ENCODE results near the gene SOX21. TPM values are rescaled to one million over a fixed set of nuclear protein-coding genes. Genes with fewer than 3 reads are reported as not detected.

The SOX21 gene
- total RNA-seq, 1 donor from 2014 or later = not detected

DNA sequence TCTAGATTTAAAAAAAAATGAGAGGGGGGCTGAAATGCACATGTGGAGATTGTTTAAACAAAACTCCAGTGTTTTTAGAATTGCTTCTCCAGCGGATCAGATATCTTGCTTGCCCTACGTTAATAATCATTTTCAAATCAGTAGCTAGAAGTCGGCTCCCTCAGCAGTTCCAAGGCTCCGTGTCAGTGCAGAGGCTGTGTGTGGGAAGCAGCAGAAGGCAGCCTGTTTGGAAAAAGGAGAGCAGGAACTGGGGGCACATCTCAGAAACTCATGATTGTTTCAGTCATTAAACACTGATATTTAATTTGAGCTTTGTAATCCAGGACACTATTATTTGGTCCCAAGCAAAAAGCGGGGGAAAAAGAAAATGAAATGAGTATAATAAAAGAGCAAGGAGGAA lies 50.9 kb downstream of the SOX21 start:
- Mint-ChIP-seq H3K4me3 (ENCODE audit: unreplicated experiment) (no peak overlapping the region), H3K27ac (ENCODE audit: unreplicated experiment) (no peak overlapping the region), H3K9me3 (ENCODE audit: unreplicated experiment) (no peaks in the 10 kb centered on the region), H3K36me3 (ENCODE audit: unreplicated experiment) (no peaks in the 10 kb centered on the region), H3K4me1 (ENCODE audit: unreplicated experiment) (peaks cover 8% of the 10 kb centered on the region), H3K27me3 (ENCODE audit: unreplicated experiment) (peaks cover 59% of the 10 kb centered on the region)
- DNase-seq (ENCODE audit: extremely low spot score, unreplicated experiment) = no peak
- TF ChIP-seq, protein P1, sequence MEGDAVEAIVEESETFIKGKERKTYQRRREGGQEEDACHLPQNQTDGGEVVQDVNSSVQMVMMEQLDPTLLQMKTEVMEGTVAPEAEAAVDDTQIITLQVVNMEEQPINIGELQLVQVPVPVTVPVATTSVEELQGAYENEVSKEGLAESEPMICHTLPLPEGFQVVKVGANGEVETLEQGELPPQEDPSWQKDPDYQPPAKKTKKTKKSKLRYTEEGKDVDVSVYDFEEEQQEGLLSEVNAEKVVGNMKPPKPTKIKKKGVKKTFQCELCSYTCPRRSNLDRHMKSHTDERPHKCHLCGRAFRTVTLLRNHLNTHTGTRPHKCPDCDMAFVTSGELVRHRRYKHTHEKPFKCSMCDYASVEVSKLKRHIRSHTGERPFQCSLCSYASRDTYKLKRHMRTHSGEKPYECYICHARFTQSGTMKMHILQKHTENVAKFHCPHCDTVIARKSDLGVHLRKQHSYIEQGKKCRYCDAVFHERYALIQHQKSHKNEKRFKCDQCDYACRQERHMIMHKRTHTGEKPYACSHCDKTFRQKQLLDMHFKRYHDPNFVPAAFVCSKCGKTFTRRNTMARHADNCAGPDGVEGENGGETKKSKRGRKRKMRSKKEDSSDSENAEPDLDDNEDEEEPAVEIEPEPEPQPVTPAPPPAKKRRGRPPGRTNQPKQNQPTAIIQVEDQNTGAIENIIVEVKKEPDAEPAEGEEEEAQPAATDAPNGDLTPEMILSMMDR (IDR thresholded peaks at IDR 0.05) = no peak

DNA sequence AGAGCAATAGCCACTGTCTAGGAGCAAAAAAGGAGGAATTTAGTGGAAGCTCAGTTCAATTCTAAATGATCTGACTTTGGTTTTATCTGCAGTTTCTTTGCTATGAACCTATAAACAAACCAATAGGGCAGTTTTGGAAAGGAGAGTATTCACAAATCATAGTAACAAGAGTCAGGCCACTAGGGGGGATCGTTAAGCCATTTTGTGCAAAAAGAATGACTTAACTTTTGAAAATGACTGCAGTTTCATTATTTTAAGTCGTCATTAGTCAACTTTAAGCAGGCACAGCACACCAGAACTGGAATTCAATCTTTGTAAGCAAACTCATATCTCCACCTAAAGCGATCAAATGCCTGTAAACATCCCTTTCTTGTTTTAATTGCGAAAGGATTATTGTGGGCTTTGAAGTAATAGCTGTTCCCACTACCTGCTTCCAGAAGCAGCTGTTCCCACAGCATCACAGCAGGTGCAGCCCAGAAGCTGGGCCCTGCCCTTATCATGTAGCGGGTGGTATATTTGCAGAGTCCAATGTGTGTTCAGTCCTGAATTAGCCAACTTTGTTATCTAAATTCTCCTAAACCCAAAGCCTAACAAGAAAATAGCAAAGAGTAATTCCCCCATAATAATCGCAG lies 51.5 kb downstream of the SOX21 start:
- Mint-ChIP-seq H3K9me3 (ENCODE audit: unreplicated experiment) (no peaks in the 10 kb centered on the region), H3K4me3 (ENCODE audit: unreplicated experiment) (no peak overlapping the region), H3K36me3 (ENCODE audit: unreplicated experiment) (no peaks in the 10 kb centered on the region), H3K4me1 (ENCODE audit: unreplicated experiment) (peaks cover 11% of the 10 kb centered on the region), H3K27me3 (ENCODE audit: unreplicated experiment) (peaks cover 56% of the 10 kb centered on the region), H3K27ac (ENCODE audit: unreplicated experiment) (no peak overlapping the region)
- DNase-seq (ENCODE audit: extremely low spot score, unreplicated experiment) = no peak
- TF ChIP-seq, protein P1 (IDR thresholded peaks at IDR 0.05) = peak; percentile 55

Other genes starting within 250 kb of the SOX21 start
- not detected in 2 replicates for gene DCT, start 232.9 kb downstream of the SOX21 start, total RNA-seq
- 7.2 and 8.2 TPM in 2 replicates for gene TGDS, start 116.4 kb downstream of the SOX21 start, total RNA-seq
- 6.5 and 6.7 TPM in 2 replicates for gene GPR180, start 110.7 kb downstream of the SOX21 start, total RNA-seq